ENCODE measurements around the gene LUZP4. TPM values are rescaled to one million over a fixed set of nuclear protein-coding genes. Genes with fewer than 3 reads are reported as not detected.

LUZP4 gene
- total RNA-seq, 1 experiment from 2014 or later, result not detected

- no peaks in the 10 kb centered on the region for H3K36me3 Mint-ChIP-seq
- H3K9me3 Mint-ChIP-seq, result no peaks in the 10 kb centered on the region
- ChIA-PET CTCF (no interaction called here), POLR2A (no interaction called here)
- DNase-seq (ENCODE audit: low spot score) (no peak), ATAC-seq (no peak)
- no peak overlapping the region for H3K4me3 Mint-ChIP-seq
- H3K27ac Mint-ChIP-seq, result no peak overlapping the region
- H3K4me1 Mint-ChIP-seq, result 0 out of 2 replicates have a peak, but pooled peaks cover 3% of the 10 kb centered on the region
- TF ChIP-seq ZNF317 (CRISPR knock-in tag; IDR thresholded peaks at IDR 0.05; ENCODE audit: borderline replicate concordance, low read depth) (no peak), NFE2L1 (CRISPR knock-in tag; IDR thresholded peaks at IDR 0.05) (no peak), FOXP1 (CRISPR knock-in tag; IDR thresholded peaks at IDR 0.05; ENCODE audit: borderline replicate concordance) (no peak), ZNF263 (CRISPR knock-in tag; IDR thresholded peaks at IDR 0.05; ENCODE audit: low read depth) (no peak), CREB1 (CRISPR knock-in tag; IDR thresholded peaks at IDR 0.05) (no peak), ZNF416 (CRISPR knock-in tag; IDR thresholded peaks at IDR 0.05) (no peak), SMAD4 (CRISPR knock-in tag; IDR thresholded peaks at IDR 0.05) (no peak), NR1H2 (CRISPR knock-in tag; IDR thresholded peaks at IDR 0.05) (no peak), MYBL2 (CRISPR knock-in tag; IDR thresholded peaks at IDR 0.05) (no peak), NFATC4 (CRISPR knock-in tag; IDR thresholded peaks at IDR 0.05) (no peak), FOXK1 (CRISPR knock-in tag; IDR thresholded peaks at IDR 0.05) (no peak), ZNF138 (CRISPR knock-in tag; conservative IDR thresholded peaks at IDR 0.05) (no peak), TEAD1 (CRISPR knock-in tag; IDR thresholded peaks at IDR 0.05) (no peak)
- TF ChIP-seq, protein P1, sequence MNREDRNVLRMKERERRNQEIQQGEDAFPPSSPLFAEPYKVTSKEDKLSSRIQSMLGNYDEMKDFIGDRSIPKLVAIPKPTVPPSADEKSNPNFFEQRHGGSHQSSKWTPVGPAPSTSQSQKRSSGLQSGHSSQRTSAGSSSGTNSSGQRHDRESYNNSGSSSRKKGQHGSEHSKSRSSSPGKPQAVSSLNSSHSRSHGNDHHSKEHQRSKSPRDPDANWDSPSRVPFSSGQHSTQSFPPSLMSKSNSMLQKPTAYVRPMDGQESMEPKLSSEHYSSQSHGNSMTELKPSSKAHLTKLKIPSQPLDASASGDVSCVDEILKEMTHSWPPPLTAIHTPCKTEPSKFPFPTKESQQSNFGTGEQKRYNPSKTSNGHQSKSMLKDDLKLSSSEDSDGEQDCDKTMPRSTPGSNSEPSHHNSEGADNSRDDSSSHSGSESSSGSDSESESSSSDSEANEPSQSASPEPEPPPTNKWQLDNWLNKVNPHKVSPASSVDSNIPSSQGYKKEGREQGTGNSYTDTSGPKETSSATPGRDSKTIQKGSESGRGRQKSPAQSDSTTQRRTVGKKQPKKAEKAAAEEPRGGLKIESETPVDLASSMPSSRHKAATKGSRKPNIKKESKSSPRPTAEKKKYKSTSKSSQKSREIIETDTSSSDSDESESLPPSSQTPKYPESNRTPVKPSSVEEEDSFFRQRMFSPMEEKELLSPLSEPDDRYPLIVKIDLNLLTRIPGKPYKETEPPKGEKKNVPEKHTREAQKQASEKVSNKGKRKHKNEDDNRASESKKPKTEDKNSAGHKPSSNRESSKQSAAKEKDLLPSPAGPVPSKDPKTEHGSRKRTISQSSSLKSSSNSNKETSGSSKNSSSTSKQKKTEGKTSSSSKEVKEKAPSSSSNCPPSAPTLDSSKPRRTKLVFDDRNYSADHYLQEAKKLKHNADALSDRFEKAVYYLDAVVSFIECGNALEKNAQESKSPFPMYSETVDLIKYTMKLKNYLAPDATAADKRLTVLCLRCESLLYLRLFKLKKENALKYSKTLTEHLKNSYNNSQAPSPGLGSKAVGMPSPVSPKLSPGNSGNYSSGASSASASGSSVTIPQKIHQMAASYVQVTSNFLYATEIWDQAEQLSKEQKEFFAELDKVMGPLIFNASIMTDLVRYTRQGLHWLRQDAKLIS (CRISPR knock-in tag; IDR thresholded peaks at IDR 0.05; ENCODE audit: borderline replicate concordance), result no peak
- TF ChIP-seq, protein P2, sequence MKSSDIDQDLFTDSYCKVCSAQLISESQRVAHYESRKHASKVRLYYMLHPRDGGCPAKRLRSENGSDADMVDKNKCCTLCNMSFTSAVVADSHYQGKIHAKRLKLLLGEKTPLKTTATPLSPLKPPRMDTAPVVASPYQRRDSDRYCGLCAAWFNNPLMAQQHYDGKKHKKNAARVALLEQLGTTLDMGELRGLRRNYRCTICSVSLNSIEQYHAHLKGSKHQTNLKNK (CRISPR knock-in tag; IDR thresholded peaks at IDR 0.05), result no peak
- TF ChIP-seq, protein P3, sequence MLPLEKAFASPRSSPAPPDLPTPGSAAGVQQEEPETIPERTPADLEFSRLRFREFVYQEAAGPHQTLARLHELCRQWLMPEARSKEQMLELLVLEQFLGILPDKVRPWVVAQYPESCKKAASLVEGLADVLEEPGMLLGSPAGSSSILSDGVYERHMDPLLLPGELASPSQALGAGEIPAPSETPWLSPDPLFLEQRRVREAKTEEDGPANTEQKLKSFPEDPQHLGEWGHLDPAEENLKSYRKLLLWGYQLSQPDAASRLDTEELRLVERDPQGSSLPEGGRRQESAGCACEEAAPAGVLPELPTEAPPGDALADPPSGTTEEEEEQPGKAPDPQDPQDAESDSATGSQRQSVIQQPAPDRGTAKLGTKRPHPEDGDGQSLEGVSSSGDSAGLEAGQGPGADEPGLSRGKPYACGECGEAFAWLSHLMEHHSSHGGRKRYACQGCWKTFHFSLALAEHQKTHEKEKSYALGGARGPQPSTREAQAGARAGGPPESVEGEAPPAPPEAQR (CRISPR knock-in tag; IDR thresholded peaks at IDR 0.05), result no peak
- peaks cover 17% of the 10 kb centered on the region for H3K27me3 Mint-ChIP-seq (ENCODE audit: low read depth)
Observed at GRCh38 chrX:115259238-115259875, 30.2 kb upstream of the LUZP4 start.

DNA sequence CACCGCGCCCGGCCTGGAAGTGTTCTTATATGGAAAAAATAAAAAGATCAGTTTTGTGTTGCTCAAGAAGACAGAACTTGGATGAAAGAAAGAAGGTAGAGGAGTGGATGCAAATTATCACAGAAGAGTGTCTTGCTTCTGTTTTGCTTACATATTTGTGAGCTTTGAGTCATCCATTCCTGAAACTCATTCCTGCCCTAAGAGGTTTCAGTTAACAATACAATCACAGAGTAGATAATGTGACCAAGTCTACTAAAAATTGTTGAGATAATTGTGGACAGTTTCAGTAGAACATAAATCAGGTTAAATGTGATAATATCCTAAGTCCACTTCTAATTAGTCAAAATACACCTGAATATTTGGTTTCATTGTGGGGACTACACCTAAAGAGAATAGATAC is 29.2 kb upstream of the LUZP4 start:
- H3K4me3 Mint-ChIP-seq, result no peak overlapping the region
- CTCF ChIA-PET, result no interaction called here
- H3K9me3 Mint-ChIP-seq, result no peaks in the 10 kb centered on the region
- peaks cover 17% of the 10 kb centered on the region for H3K27me3 Mint-ChIP-seq (ENCODE audit: low read depth)
- 0 out of 2 replicates have a peak, but pooled peaks cover 3% of the 10 kb centered on the region for H3K4me1 Mint-ChIP-seq
- no peak for ATAC-seq
- no peak overlapping the region for H3K27ac Mint-ChIP-seq
- no peaks in the 10 kb centered on the region for H3K36me3 Mint-ChIP-seq
- DNase-seq (ENCODE audit: low spot score), result no peak
- no peak for TF ChIP-seq TCF7 (CRISPR knock-in tag; IDR thresholded peaks at IDR 0.05; ENCODE audit: low read depth)
- TF ChIP-seq, protein P4, sequence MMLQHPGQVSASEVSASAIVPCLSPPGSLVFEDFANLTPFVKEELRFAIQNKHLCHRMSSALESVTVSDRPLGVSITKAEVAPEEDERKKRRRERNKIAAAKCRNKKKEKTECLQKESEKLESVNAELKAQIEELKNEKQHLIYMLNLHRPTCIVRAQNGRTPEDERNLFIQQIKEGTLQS (CRISPR knock-in tag; conservative IDR thresholded peaks at IDR 0.05), result no peak
- TF ChIP-seq, protein P5, sequence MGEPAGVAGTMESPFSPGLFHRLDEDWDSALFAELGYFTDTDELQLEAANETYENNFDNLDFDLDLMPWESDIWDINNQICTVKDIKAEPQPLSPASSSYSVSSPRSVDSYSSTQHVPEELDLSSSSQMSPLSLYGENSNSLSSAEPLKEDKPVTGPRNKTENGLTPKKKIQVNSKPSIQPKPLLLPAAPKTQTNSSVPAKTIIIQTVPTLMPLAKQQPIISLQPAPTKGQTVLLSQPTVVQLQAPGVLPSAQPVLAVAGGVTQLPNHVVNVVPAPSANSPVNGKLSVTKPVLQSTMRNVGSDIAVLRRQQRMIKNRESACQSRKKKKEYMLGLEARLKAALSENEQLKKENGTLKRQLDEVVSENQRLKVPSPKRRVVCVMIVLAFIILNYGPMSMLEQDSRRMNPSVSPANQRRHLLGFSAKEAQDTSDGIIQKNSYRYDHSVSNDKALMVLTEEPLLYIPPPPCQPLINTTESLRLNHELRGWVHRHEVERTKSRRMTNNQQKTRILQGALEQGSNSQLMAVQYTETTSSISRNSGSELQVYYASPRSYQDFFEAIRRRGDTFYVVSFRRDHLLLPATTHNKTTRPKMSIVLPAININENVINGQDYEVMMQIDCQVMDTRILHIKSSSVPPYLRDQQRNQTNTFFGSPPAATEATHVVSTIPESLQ (CRISPR knock-in tag; IDR thresholded peaks at IDR 0.05), result no peak
- no peak for TF ChIP-seq FOXJ3 (CRISPR knock-in tag; IDR thresholded peaks at IDR 0.05; ENCODE audit: borderline replicate concordance)
- no peak for TF ChIP-seq MLX (CRISPR knock-in tag; IDR thresholded peaks at IDR 0.05)
- no peak for TF ChIP-seq ZNF396 (CRISPR knock-in tag; IDR thresholded peaks at IDR 0.05; ENCODE audit: borderline replicate concordance)
- no peak for TF ChIP-seq TP53 (CRISPR knock-in tag; IDR thresholded peaks at IDR 0.05)
- TF ChIP-seq JUN (CRISPR knock-in tag; IDR thresholded peaks at IDR 0.05), result no peak
- TF ChIP-seq CREB1 (CRISPR knock-in tag; IDR thresholded peaks at IDR 0.05), result no peak
- TF ChIP-seq ZNF671 (CRISPR knock-in tag; IDR thresholded peaks at IDR 0.05), result no peak
- POLR2A ChIA-PET, result no interaction called here

Measured in WTC11 (cell line).